B cell (primary cell): ENCODE results near the gene SAA4. TPM values are rescaled to one million over a fixed set of nuclear protein-coding genes. Genes with fewer than 3 reads are reported as not detected.
"Not testable (repeated sequence)": the region's sequence is repeated elsewhere in the genome, so short reads cannot be mapped to it uniquely, and the experiment has no call there.

Experiments used
- ATAC-seq: fragments of 200-7000 bp; cut with Tn5 transposase; one replicate; pipeline ENCODE4 v1.10.0; 2021; ENCODE audit warnings: low read depth, mild to moderate bottlenecking, moderate number of reproducible peaks, moderate library complexity
- CTCF ChIA-PET: fragments of 350-600 bp; sonication (Branson Sonifier 250); formaldehyde crosslinking; loops from one replicate; lab custom pipeline; 2021; ENCODE audit warnings: antibody characterized with exemption, inconsistent platforms; lab: Charles Lee
- POLR2A ChIA-PET: fragments of 350-600 bp; sonication (Branson Sonifier 250); formaldehyde crosslinking; loops from one replicate; lab custom pipeline; 2021; ENCODE audit warnings: antibody characterized with exemption; lab: Charles Lee
- DNase-seq: peaks from one replicate; pipeline ENCODE4 v3.0.0; 2013
- H2AFZ ChIP-seq: 2 replicates; pipeline ENCODE4 v1.6.1; 2012; ENCODE audit warnings: mild to moderate bottlenecking, low read depth, low read length; ENCODE audit not compliant: insufficient read depth, poor library complexity, severe bottlenecking
- H3K27ac ChIP-seq, 2 donors: 1 replicate in 1 of 2; 2 replicates in 1 of 2; pipeline ENCODE4 v1.5.1; 2012 to 2013; ENCODE audit warnings: low read length in 2 of 2, mild to moderate bottlenecking in 2 of 2, moderate library complexity in 1 of 2
- H3K27me3 ChIP-seq, 4 experiments: fragments of 200-600 bp in 1 of 4; sonication (generic) in 1 of 4; replicated peaks in 1 of 4; 1 replicate in 2 of 4; 2 replicates in 2 of 4; pipeline versions ENCODE4 v1.6.1 to v1.7.0; 2013 to 2016; ENCODE audit warnings: low read length in 3 of 4, mild to moderate bottlenecking in 2 of 4, mixed read lengths in 1 of 4, moderate library complexity in 1 of 4; ENCODE audit not compliant: insufficient read depth in 4 of 4, control insufficient read depth in 3 of 4; ENCODE audit errors: control extremely low read depth in 1 of 4
- H3K36me3 ChIP-seq, 2 experiments: replicated peaks in 1 of 2; 1 replicate in 1 of 2; 2 replicates in 1 of 2; pipeline versions ENCODE4 v1.6.1 to v1.7.1; 2013; ENCODE audit warnings: low read length in 1 of 2; ENCODE audit not compliant: insufficient read depth in 2 of 2, control insufficient read depth in 1 of 2; ENCODE audit errors: control extremely low read depth in 1 of 2, extremely low read depth in 1 of 2
- H3K4me1 ChIP-seq, 2 donors: fragments of 200-600 bp in 1 of 2; sonication (generic) in 1 of 2; 1 replicate in 1 of 2; 2 replicates in 1 of 2; pipeline versions ENCODE4 v1.5.1 to v1.6.1; 2013 to 2017; ENCODE audit warnings: low read length in 2 of 2; ENCODE audit not compliant: control insufficient read depth in 2 of 2, insufficient read depth in 2 of 2
- H3K4me2 ChIP-seq: replicated peaks from 2 replicates; pipeline ENCODE3; 2012; ENCODE audit warnings: mild to moderate bottlenecking, low read depth, low read length; ENCODE audit not compliant: poor library complexity, severe bottlenecking
- H3K4me3 ChIP-seq, 5 experiments: fragments of 200-600 bp in 1 of 5; sonication (generic) in 1 of 5; 1 replicate in 3 of 5; 2 replicates in 2 of 5; pipeline versions ENCODE4 v1.5.1 to v1.7.0; 2011 to 2016; ENCODE audit warnings: low read length in 4 of 5, mild to moderate bottlenecking in 4 of 5, low read depth in 2 of 5, control low read depth in 1 of 5, moderate library complexity in 1 of 5; ENCODE audit not compliant: insufficient read depth in 1 of 5; ENCODE audit errors: control extremely low read depth in 1 of 5, extremely low read depth in 1 of 5
- H3K79me2 ChIP-seq: fragments of 200-600 bp; sonication (generic); one replicate; pipeline ENCODE4 v1.6.0; 2016; ENCODE audit warnings: low read length; ENCODE audit not compliant: control insufficient read depth, insufficient read depth
- H3K9ac ChIP-seq: fragments of 200-600 bp; sonication (generic); 2 replicates; pipeline ENCODE4 v1.6.1; 2017; ENCODE audit warnings: mild to moderate bottlenecking, low read length, moderate library complexity
- H3K9me3 ChIP-seq, 3 donors: one replicate each; pipeline versions ENCODE4 v1.6.1 to v1.7.1; 2013; ENCODE audit warnings: low read length in 2 of 3; ENCODE audit not compliant: control insufficient read depth in 2 of 3, insufficient read depth in 1 of 3; ENCODE audit errors: control extremely low read depth in 1 of 3
- H4K20me1 ChIP-seq: 2 replicates; pipeline ENCODE4 v1.6.0; 2012; ENCODE audit warnings: mild to moderate bottlenecking, low read length; ENCODE audit not compliant: insufficient read depth, control insufficient read depth, poor library complexity, severe bottlenecking
- H3K27ac Mint-ChIP-seq: one replicate; pipeline ENCODE4 v1.8.0; 2021; ENCODE audit warnings: mixed read lengths
- H3K27me3 Mint-ChIP-seq: one replicate; pipeline ENCODE4 v1.8.0; 2021; ENCODE audit warnings: mixed read lengths
- H3K4me1 Mint-ChIP-seq: one replicate; pipeline ENCODE4 v1.8.0; 2021; ENCODE audit warnings: mixed read lengths
- H3K4me3 Mint-ChIP-seq: one replicate; pipeline ENCODE4 v1.8.0; 2021; ENCODE audit warnings: mixed read lengths
- H3K9me3 Mint-ChIP-seq: one replicate; pipeline ENCODE4 v1.8.0; 2022; ENCODE audit warnings: mixed read lengths; ENCODE audit not compliant: insufficient read depth
- CTCF ChIP-seq: fragments of 200-600 bp; IDR thresholded peaks from one replicate; pipeline ENCODE4 v1.8.0; 2022; ENCODE audit warnings: antibody characterized with exemption, mild to moderate bottlenecking
- EZH2 ChIP-seq: IDR thresholded peaks from 2 replicates; pipeline ENCODE4 v1.6.1; 2012; ENCODE audit warnings: borderline replicate concordance, low read depth, mild to moderate bottlenecking, moderate library complexity, low read length; ENCODE audit not compliant: insufficient read depth, poor library complexity, severe bottlenecking
- WGBS: methylation state at CpG from one replicate; pipeline ENCODE4 v1.1.5; 2013; ENCODE audit warnings: missing lambda C conversion rate; ENCODE audit not compliant: insufficient coverage; 5-methylcytosine and 5-hydroxymethylcytosine counted together
- intact Hi-C: fragments of 100-400 bp; cut with micrococcal nuclease; formaldehyde crosslinking; loops from one replicate; pipeline ENCODE4 v1.10.0; 2022
- polyA plus RNA-seq: library from polyadenylated mRNA; depleted of rRNA; stranded (reverse); fragments of >200 nt; gene quantifications from 2 replicates; pipeline ENCODE4 v1.2.3, GENCODE V29; 2012
- total RNA-seq, 2 donors: library from RNA; stranded (reverse); fragments of 120-200 nt in 1 of 2; gene quantifications; 1 replicate in 1 of 2; 2 replicates in 1 of 2; pipeline versions ENCODE4 v1.2.3 to v1.2.4, GENCODE V29; 2013 to 2022

The SAA4 gene
- total and polyA plus RNA-seq, 2 donors (not counting 1 experiment from before 2014, with no cell fraction given) = not detected

- H3K79me2 ChIP-seq, H4K20me1 ChIP-seq, H3K9me3 Mint-ChIP-seq, CTCF ChIA-PET, POLR2A ChIA-PET, H3K9me3 ChIP-seq, H3K27me3 Mint-ChIP-seq, H3K27me3 ChIP-seq, H3K36me3 ChIP-seq: not testable (repeated sequence)
- Histone ChIP-seq H3K9ac (peak overlapping the region; percentile 55), H3K4me3 (peak overlapping the region in 4 of 5 experiments; percentile 22 to 50 (median 34)), H3K27ac (peak overlapping the region; percentile 53 to 60), H2AFZ (peak overlapping the region; percentile 70), H3K4me1 (peaks cover 2 to 19% of the 10 kb centered on the region in 2 donors), H3K4me2 (peak overlapping the region; percentile 61)
- intact Hi-C loops = loop anchor here (2.0 to 10.0 kb wide), 2 partner anchors 76 to 278 kb away; partner anchors contain the start of genes GTF2H1, HPS5 and TSG101
- 52% methylated on average over 5 of the region's 11 CpGs for WGBS
- ATAC-seq (peak; percentile 63), DNase-seq (peak; percentile 54)
- Mint-ChIP-seq H3K27ac (peak overlapping the region; percentile 87), H3K4me1 (peaks cover 15% of the 10 kb centered on the region), H3K4me3 (peak overlapping the region; percentile 74)
Observed at GRCh38 chr11:18246379-18247190, 10.0 kb upstream of the SAA4 start.

GRCh38 chr11:18245396-18245795, 8.8 kb upstream of the SAA4 start:
- CTCF ChIA-PET = interaction anchor here (2.9 kb wide), 1 partner anchor 486 kb away, joined by 16 read pairs; no protein-coding TSS in a partner anchor
- ATAC-seq (no peak), DNase-seq (no peak)
- Histone ChIP-seq H3K36me3 (no peaks in the 10 kb centered on the region), H2AFZ (peak overlapping the region; percentile 20), H4K20me1 (no peaks in the 10 kb centered on the region), H3K9me3 (peaks cover 1 to 6% (median 5%) of the 10 kb centered on the region in 3 donors), H3K4me2 (no peak overlapping the region), H3K79me2 (no peaks in the 10 kb centered on the region), H3K27me3 (no peaks in the 10 kb centered on the region), H3K4me3 (no peak overlapping the region), H3K9ac (no peak overlapping the region), H3K27ac (no peak overlapping the region), H3K4me1 (peaks cover 2 to 19% of the 10 kb centered on the region in 2 donors)
- intact Hi-C loops = loop anchor here (10.0 kb wide), 1 partner anchor 279 kb away; the partner anchor contains the start of gene TSG101
- whole genome bisulfite sequencing = 93% methylated on average over 5 of the region's 6 CpGs
- POLR2A ChIA-PET = no interaction called here
- peaks cover 15% of the 10 kb centered on the region for H3K4me1 Mint-ChIP-seq
- peaks cover 2% of the 10 kb centered on the region for H3K9me3 Mint-ChIP-seq
- no peak for TF ChIP-seq EZH2
- no peak for TF ChIP-seq CTCF
- no peak overlapping the region for H3K4me3 Mint-ChIP-seq
- H3K27ac Mint-ChIP-seq = no peak overlapping the region
- peaks cover 4% of the 10 kb centered on the region for H3K27me3 Mint-ChIP-seq
